ENCODE measurements around the gene PLRG1. TPM values are rescaled to one million over a fixed set of nuclear protein-coding genes. Genes with fewer than 3 reads are reported as not detected.
A peak's percentile ranks its signal among the peaks of the same experiment; 100 is the strongest.

PLRG1 gene
- total RNA-seq, 4 donors from 2014 or later = 36.0 to 59.5 (median 44.8) TPM

GRCh38 chr4:154564311-154564710 lies 14.1 kb upstream of the PLRG1 start:
- Histone ChIP-seq H3K27ac (no peak overlapping the region), H3K36me3 (no peaks in the 10 kb centered on the region), H3K4me1 (no peaks in the 10 kb centered on the region), H3K4me3 (no peak overlapping the region), H3K9me3 (no peaks in the 10 kb centered on the region), H3K27me3 (no peaks in the 10 kb centered on the region)
- WGBS = 47% methylated on average over 1 of the region's 1 CpG
- no peak for DNase-seq (ENCODE audit: low spot score in 2 of 2)
- TF ChIP-seq CTCF (IDR thresholded peaks at IDR 0.05) = no peak
- TF ChIP-seq EP300 (IDR thresholded peaks at IDR 0.05) = no peak
- TF ChIP-seq POLR2A (IDR thresholded peaks at IDR 0.05) = no peak
- no peak for TF ChIP-seq POLR2AphosphoS5 (IDR thresholded peaks at IDR 0.05)

- Histone ChIP-seq H3K4me1 (no peaks in the 10 kb centered on the region), H3K27me3 (no peaks in the 10 kb centered on the region), H3K27ac (no peak within 1 kb of the TSS), H3K36me3 (no peaks in the 10 kb centered on the region), H3K9me3 (no peaks in the 10 kb centered on the region), H3K4me3 (no peak within 1 kb of the TSS)
- TF ChIP-seq CTCF (IDR thresholded peaks at IDR 0.05) (no peak), POLR2A (IDR thresholded peaks at IDR 0.05) (no peak), EP300 (IDR thresholded peaks at IDR 0.05) (no peak), POLR2AphosphoS5 (IDR thresholded peaks at IDR 0.05) (no peak)
- DNase-seq (ENCODE audit: low spot score in 2 of 2) = no peak
- 72% methylated on average over 2 of the region's 2 CpGs for WGBS
Observed at GRCh38 chr4:154562697-154563254, 12.6 kb upstream of the PLRG1 start, which contains the start of gene FGB. FGB (plus strand) TSS chr4:154563011; CDS start chr4:154563019, 8 bp downstream.

GRCh38 chr4:154560824-154561231 lies 10.6 kb upstream of the PLRG1 start:
- DNase-seq (ENCODE audit: low spot score in 2 of 2) = no peak
- Histone ChIP-seq H3K9me3 (no peaks in the 10 kb centered on the region), H3K27ac (no peak overlapping the region), H3K4me3 (no peak overlapping the region), H3K36me3 (no peaks in the 10 kb centered on the region), H3K27me3 (no peaks in the 10 kb centered on the region), H3K4me1 (no peaks in the 10 kb centered on the region)
- WGBS = 85% methylated on average over 4 of the region's 4 CpGs
- no peak for TF ChIP-seq CTCF (IDR thresholded peaks at IDR 0.05)
- TF ChIP-seq POLR2AphosphoS5 (IDR thresholded peaks at IDR 0.05) = no peak
- TF ChIP-seq POLR2A (IDR thresholded peaks at IDR 0.05) = no peak
- TF ChIP-seq EP300 (IDR thresholded peaks at IDR 0.05) = no peak

- Histone ChIP-seq H3K4me3 (no peak overlapping the region), H3K27ac (no peak overlapping the region), H3K9me3 (no peaks in the 10 kb centered on the region), H3K36me3 (no peaks in the 10 kb centered on the region), H3K4me1 (no peaks in the 10 kb centered on the region), H3K27me3 (no peaks in the 10 kb centered on the region)
- TF ChIP-seq POLR2A (IDR thresholded peaks at IDR 0.05) (no peak), POLR2AphosphoS5 (IDR thresholded peaks at IDR 0.05) (no peak), CTCF (IDR thresholded peaks at IDR 0.05) (no peak), EP300 (IDR thresholded peaks at IDR 0.05) (no peak)
- WGBS = 97% methylated on average over 1 of the region's 1 CpG
- no peak for DNase-seq (ENCODE audit: low spot score in 2 of 2)
Observed at GRCh38 chr4:154560419-154560801, 10.2 kb upstream of the PLRG1 start.

GRCh38 chr4:154559494-154560418 lies 9.6 kb upstream of the PLRG1 start:
- H3K4me1 ChIP-seq = no peaks in the 10 kb centered on the region
- 60% methylated on average over 9 of the region's 9 CpGs for WGBS
- DNase-seq (ENCODE audit: low spot score in 2 of 2) = no peak
- TF ChIP-seq POLR2AphosphoS5 (IDR thresholded peaks at IDR 0.05) (no peak), CTCF (IDR thresholded peaks at IDR 0.05) (peak in 1 of 2 donors; percentile 27)
- H3K9me3 ChIP-seq = no peaks in the 10 kb centered on the region
- no peak overlapping the region for H3K4me3 ChIP-seq
- no peaks in the 10 kb centered on the region for H3K36me3 ChIP-seq
- no peaks in the 10 kb centered on the region for H3K27me3 ChIP-seq
- H3K27ac ChIP-seq = no peak overlapping the region
